GM19043 (cell line): ENCODE results near the gene ECSCR.

Source experiments
- ATAC-seq: cut with Tn5 transposase; IDR thresholded peaks from one replicate; pipeline ENCODE4 v1.9.1; 2021; ENCODE audit warnings: low read depth; ENCODE audit not compliant: unreplicated experiment

Gene ECSCR

DNA sequence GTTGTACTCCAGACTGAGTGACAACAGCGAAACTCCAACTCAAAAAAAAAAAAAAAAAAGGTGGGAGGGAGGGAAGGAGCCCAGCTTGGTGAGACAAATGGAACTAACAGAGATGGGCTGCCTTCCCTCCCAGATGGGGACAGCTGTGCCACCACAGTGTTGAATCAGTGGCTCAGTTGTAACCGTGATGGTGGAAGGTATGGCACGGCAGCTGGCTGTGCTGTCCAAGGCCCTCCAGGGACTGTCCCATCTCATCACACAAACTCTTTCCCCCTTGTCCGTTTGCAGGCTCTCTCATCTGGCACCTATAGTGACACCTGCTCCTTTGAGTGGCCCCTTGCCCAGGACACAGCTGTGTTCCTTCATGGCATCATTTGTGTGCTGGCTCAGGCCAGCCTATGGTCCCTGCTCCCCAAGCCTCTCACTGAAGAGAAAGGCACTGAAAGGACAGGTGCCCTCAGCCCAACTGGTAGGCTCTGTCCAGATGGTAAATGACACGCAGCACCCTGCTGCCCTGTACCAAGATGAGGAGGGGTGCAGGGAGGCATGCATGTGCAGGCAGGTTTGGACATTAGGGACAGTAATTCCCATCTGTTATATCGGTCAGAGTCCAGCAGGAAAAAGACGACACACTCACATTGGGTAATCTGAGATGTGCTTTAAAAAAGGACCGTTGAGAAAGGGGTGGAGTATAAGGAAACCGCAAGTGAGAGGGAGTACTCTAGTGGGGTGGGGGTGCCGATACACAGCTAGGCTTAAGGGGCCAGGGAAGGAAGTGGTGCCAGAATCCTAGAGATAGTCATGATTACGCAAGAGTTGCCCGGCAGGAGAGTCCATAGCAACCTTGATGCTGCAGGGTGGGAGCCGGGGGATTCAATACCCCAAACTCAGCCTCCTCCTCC is 12.6 kb upstream of the ECSCR start:
- ATAC-seq = no peak

DNA sequence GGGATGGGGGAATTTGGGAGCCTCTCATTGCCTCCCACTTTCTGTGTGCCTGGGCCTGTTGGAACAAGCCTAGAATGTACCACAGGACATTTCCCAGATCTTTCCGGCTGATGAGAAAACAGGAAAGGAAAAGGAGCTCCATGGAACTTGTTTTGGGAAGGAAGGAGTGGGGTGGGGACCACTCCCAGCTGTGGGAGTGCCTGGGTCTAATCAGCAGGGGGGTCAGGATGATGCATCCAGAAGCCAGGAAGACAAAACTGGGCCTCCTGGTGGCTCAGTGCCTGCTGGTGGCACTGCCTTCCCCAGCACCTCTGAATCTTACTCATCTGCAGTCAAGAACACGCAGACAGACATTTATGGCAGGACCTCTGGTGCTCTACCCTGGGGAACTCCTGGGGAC is 11.0 kb upstream of the ECSCR start:
- ATAC-seq = no peak

DNA sequence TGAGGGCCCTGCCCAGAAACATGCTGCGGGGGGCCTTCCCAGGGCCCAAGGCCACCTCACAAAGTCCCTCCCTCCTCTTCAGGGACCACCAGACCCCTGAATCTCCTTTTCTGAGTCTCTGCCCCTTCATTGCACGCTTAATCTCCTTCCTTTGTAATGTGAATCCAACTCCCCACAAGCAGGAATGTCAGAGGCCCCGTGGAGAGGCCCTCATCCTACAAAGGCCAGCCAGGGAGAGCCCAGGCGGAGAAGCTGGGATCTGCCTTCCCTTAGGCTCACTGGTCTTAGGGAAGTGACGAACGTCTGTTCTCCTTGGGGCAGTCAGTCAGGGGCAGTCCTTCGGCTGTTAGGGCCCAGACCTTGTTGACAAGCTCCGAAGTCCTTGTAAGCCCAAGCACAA is 10.6 kb upstream of the ECSCR start:
- no peak for ATAC-seq

DNA sequence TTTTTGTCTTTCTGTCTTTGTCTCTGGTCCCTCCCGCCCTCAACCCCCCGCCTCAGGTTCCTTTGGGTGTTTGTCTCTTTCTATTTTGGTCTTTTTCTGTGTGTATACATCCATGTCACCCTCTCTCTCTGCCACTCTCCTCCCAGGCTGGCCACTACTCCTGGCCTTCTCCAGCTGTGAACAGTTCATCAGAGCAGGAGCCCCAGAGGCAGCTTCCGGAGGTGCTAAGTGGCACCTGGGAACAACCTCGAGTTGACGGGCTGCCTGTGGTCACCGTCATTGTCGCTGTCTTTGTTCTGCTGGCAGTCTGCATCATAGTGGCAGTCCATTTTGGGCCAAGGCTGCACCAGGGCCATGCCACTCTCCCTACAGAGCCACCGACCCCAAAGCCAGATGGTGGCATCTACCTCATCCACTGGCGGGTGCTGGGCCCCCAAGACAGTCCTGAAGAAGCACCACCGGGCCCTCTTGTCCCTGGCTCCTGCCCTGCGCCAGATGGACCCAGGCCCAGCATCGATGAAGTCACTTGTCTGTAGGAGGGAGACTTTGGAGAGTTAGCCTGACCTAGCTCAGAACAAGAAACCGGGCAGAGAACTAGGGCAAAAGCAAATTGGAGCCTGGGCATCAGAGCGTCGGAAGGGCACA is 10.0 kb upstream of the ECSCR start:
- ATAC-seq = no peak

- no peak for ATAC-seq
Measured at GRCh38 chr5:139470821-139471300, 8.3 kb upstream of the ECSCR start, which contains the start of gene SMIM33. Gene SMIM33 (plus strand): TSS chr5:139471004. CDS start chr5:139471122, 118 bp downstream.

DNA sequence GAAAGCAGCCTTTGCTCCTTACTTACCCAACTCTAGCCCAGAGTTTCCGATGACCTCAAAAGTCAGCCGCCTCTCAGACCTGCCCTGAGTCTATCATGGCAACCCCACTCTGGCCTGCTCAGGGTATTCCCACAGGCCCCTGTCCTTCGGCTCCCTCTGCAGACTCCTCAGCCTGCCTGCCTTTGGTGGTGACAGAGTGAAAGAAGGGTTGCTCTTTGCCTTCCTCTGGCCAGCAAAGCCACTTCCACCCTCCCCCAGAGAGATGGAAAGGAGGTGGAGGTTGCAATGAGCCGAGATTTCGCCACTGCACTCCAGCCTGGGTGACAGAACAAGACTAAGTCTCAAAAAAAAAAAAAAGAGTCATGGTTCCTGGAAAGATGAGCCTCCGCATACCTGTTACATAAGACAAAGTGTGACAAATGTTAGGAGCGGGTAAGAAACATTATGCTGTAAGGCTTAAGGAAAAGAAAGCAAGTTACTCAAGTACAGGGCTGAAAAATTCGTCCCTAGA is 5.9 kb upstream of the ECSCR start:
- ATAC-seq = no peak

DNA sequence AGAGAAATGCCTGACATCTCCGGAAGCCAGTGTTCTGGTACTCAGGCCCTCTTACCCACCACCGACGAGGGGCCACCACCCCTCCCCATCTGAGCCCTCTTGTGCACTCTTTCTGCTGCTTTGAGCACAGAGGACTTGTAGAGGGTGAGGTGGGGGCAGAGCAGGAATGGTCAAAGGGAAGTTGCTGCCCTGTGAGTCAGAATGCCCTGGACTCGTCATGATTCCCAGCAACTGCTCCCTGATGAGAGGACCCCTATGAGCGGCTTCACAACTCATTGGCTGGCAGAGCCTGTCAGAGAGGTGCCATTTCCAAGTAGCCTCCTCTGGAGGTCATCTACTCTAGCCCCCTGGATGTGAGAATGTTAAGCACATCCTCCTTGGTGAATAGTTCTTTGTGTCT is 845 bp downstream of the ECSCR start:
- ATAC-seq = no peak

GRCh38 chr5:139461176-139461575 is 1.4 kb downstream of the ECSCR start:
- ATAC-seq = no peak

- no peak for ATAC-seq
Measured at GRCh38 chr5:139460455-139460854, 2.1 kb downstream of the ECSCR start.

- no peak for ATAC-seq
Measured at GRCh38 chr5:139459451-139459934, 3.0 kb downstream of the ECSCR start.

GRCh38 chr5:139458580-139459407 is 3.7 kb downstream of the ECSCR start:
- ATAC-seq = peak; percentile 40

- no peak for ATAC-seq
Measured at GRCh38 chr5:139457653-139458306, 4.8 kb downstream of the ECSCR start.

DNA sequence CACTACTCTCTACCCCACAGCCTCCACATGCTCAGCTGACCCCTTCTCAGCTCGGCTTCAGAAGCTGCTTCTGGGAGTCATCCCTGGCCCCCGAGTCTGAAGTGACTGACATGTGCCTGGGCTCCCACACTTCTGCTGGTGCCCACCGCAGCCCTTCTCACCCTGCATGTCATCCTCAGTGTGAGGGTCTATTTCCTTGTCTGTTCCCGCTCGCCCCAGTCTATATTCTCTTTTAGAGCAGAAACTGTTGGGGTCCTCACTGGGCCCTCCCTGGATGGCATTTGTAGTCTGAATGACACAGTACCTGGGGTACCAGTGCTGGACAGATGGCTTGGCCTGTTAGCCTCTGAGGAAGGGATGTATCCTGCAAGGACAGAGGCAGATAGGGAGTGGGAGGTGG is 5.3 kb downstream of the ECSCR start:
- no peak for ATAC-seq

- no peak for ATAC-seq
Measured at GRCh38 chr5:139456776-139457175, 5.8 kb downstream of the ECSCR start.

- ATAC-seq = no peak
Measured at GRCh38 chr5:139454568-139455290, 7.8 kb downstream of the ECSCR start.

GRCh38 chr5:139453683-139454567 is 8.6 kb downstream of the ECSCR start:
- ATAC-seq = no peak

DNA sequence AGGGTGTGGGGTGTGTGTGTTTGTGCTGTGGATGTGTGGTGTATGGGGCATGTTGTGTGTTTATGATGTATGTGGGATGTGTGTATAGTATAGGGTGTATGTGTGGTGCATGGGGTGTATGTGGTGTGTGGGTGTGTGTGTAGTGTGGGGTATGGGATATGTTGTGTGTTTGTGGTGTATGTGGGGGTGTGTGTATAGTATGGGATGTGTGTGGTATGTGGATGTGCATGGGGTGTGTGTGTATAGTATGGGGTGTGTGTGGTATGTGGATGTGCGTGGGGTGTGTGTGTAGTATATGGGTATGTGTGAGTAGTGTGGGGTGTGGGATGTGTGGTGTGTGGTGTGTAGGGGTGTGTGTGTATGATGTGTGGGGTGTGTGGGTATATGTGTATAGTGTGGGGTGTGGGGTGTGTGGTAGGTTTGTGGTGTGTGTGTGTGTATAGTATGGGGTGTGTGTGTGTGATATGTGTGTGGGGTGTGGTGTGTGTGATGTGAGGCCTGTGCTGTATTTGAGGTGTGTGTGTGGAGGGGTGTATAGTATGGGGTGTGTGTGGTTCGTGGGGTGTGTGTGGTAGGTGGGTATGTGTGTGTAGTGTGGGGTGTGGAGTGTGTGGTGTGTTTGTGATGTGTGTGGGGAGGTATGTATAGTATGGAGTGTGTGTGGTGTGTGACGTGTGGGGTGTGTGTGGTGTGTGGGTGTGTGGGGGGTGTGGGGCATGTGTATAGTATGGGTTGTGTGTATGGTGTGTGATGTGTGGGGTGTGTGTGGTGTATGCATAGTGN is 10.5 kb downstream of the ECSCR start:
- ATAC-seq = no peak

- ATAC-seq = no peak
Measured at GRCh38 chr5:139451176-139451575, 11.4 kb downstream of the ECSCR start.
